Right hindlimb (tissue), 1 donor: ENCODE measurements around the gene SNX30.
A peak's percentile ranks its signal among the peaks of the same experiment; 100 is the strongest.

Experiments
- DNase-seq: peaks from one replicate; pipeline ENCODE4 v3.0.0-alpha.2; 2018

The SNX30 gene

GRCh38 chr9:112861638-112862555, 111.3 kb downstream of the SNX30 start:
- no peak for DNase-seq

GRCh38 chr9:112863214-112863613, 112.7 kb downstream of the SNX30 start:
- no peak for DNase-seq

GRCh38 chr9:112863746-112864145, 113.2 kb downstream of the SNX30 start:
- no peak for DNase-seq

- no peak for DNase-seq
These were observed 113.8 kb downstream of the SNX30 start for GRCh38 chr9:112864403-112864802.

- no peak for DNase-seq
These were observed 114.4 kb downstream of the SNX30 start for GRCh38 chr9:112864982-112865381.

- no peak for DNase-seq
These were observed 116.2 kb downstream of the SNX30 start for GRCh38 chr9:112866662-112867274.

GRCh38 chr9:112867275-112867991, 116.9 kb downstream of the SNX30 start:
- no peak for DNase-seq

DNA sequence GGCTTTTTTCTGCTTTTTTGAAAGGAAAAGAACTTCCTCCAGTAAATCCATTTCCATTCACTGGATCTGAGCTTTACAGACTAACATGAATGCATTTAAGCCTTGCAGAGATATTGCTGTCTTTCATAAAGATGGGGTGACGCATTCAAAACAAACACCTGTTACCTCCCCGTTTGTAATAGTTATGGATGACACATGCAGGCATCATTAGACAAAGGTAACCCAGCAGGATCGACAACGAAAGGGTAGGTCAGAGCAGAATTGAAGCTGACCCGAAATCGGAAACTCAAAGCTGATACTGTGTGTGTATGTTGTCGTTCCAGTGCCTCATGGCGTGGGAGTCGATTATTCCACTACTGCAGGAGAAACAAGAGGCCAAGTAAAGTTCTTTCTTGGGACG, 117.9 kb downstream of the SNX30 start:
- DNase-seq: no peak

DNA sequence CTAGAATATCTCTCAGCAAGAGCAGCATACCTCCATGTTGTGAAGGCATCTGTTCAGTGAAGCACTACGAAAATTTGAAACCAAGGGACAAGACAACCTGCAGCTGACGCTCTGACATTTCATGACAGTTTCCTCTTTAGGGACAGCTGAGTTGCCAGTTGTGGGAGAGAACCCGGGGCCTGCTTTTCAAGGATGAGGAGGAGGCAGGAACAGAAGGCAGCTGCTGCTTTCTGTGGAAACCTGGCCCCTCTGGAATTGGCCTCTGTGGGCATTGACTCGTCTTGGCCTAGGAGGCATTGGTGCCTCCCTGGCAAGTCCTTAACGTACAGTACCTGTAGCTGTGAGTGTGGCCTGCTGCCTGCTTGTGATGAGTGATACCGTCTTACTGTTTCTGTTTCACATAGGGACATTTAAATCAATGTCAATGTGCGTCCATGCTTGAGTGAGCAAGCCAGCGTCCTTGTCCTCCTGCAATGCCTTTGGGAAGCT, 118.5 kb downstream of the SNX30 start:
- DNase-seq: peak; percentile 45

DNA sequence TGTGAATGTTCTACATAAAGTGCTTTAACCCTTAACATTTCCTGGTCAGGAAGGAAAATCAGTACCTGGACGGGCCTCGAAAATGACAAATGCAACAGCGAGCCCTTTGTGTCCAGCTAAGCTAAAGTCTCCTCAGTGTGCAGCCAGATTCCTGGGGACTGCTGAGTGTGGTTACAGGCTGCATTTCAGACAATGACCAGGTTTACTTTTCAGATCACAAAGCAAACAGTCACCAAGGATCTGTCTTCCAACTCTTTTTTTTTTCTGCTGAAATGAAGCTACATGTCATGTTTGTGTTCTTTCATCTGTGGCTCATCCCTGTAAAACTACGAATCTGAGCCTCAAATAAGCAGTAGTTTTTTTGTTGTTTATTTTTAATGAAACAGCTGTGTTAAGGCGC, 119.4 kb downstream of the SNX30 start:
- DNase-seq: no peak

DNA sequence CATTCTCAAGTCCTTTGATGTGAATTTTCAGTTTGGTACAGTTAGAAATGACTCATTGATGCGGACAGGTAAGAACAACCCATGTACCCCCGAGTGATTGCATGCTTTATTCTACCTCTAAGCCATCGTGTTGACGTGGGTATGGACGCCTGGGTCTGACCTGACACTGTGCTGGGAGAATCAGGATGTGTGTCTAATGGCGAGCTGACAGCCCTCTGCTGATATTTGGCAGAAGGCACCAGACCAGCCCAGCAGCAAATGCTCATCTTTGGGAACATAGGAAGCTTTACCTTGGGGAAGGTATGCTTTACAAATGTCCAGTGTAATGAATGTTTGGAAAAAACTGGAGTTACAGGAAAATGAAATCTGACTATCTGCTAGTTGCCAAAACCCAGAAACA, 120.0 kb downstream of the SNX30 start:
- no peak for DNase-seq

- DNase-seq: no peak
These were observed 121.5 kb downstream of the SNX30 start for GRCh38 chr9:112872019-112872418.

- no peak for DNase-seq
These were observed 123.3 kb downstream of the SNX30 start for GRCh38 chr9:112873773-112874405.

- no peak for DNase-seq
These were observed 128.2 kb downstream of the SNX30 start for GRCh38 chr9:112878752-112879151.

GRCh38 chr9:112880650-112881049, 130.1 kb downstream of the SNX30 start:
- DNase-seq: no peak

GRCh38 chr9:112881331-112881730, 130.8 kb downstream of the SNX30 start:
- no peak for DNase-seq

DNA sequence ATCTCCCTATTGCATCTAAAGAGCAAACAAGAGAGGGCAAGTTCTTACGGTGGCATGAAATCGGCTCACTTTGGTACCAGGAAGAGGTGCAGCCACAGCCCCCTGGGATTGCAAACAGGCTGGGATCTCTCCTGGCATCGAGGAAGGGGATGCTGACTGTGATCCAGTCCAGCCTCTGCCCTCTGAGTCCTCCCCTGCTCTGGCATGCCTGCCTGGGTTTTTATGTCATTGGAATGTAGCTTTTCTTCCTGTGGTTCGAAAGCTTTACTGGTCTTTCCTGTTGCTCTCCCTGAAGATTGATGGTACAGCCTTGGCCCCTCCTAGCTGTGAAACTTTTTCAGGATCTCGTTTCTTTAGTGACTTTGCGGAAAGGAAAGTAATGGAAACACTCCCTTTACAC, 133.5 kb downstream of the SNX30 start:
- DNase-seq: no peak

GRCh38 chr9:112884721-112885120, 134.2 kb downstream of the SNX30 start:
- DNase-seq: no peak

GRCh38 chr9:112885324-112885723, 134.8 kb downstream of the SNX30 start:
- DNase-seq: no peak

GRCh38 chr9:112886351-112886750, 135.8 kb downstream of the SNX30 start:
- no peak for DNase-seq

DNA sequence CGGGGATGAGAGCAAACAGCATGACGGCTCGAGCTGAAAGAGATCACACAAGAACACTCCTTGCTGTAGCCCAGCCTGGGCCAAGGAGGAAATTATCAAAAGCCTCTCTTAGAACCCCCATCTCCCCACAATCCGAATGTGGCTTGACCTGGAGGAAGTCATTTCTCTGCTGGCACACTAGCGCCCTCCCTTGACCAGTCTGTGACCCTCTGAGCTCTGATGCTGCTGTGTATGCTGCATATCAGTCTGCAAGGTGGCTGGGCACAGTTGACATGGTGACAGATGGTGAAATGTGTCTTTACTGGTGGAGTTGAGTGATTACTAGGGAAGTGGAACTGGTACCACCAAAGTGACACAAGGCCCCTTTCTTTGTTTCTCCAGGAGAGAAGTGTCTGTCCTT, 136.8 kb downstream of the SNX30 start:
- no peak for DNase-seq

DNA sequence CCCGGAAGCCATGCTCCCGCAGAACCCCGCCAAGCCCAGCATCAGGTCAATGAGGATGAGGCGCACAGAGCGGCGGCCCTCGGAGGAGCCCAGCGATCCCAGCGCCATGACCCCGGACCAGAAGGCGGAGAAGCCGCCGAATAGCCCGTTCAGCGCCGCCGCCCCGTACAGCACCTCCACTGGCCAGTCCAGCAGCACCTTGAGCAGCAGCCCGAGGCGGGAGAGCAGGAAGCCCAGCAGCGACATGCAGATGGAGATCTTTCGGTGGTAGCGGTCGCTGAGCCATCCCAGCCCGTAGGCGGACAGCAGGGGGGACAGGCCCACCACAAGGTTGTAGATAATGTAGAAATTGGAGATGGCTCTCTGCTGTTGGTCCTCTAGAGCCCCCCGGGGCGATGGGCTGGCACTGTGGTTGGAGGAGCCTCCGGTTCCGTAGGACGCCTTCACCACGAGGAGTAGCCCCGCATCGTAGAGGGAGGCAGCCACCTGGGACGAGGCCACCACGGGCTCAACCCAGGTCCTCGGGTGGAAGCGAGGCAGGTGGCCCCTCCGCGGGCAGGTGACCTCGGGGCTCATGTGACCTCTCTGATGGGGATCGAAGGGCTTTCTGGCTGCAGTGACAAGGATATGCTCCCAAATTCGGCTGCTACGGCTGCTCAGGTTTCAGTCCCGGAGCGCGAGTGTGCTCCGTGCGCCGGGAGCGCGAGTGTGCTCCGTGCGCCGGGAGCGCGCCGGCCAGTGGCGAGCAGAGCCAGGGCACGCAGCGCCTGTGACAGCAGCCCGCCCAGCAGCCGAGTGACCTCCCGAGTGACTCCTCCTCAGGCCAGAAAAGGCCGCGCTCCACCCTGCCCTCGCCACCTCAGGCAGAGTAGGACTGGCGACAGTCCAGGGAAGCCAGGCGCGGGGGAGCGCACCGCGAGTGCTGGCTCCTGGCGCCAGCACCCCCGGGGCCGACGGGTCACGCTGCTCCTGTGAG, 139.8 kb downstream of the SNX30 start, which contains the start of gene SLC46A2:
Gene SLC46A2, minus strand, starts transcription at position 771 of the 976 bp plus-strand sequence. Its CDS starts 195 bp downstream, at position 576.
- DNase-seq: peak; percentile 32
